OCI-LY1 (cell line): ENCODE data around the gene DDX24.

Source experiments
- EZH2 ChIP-seq: fragments of 200-600 bp; sonication (generic), shearing (Covaris generic); IDR thresholded peaks from 2 replicates; pipeline ENCODE4 v1.8.0; 2017; ENCODE audit warnings: borderline replicate concordance, mixed run types, mild to moderate bottlenecking, antibody characterized with exemption, low read length, moderate library complexity, mixed read lengths
- TF ChIP-seq, protein P1 (sequence below): fragments of 200-600 bp; sonication (generic), shearing (Covaris generic); IDR thresholded peaks from 2 replicates; pipeline ENCODE4 v1.5.1; 2017; ENCODE audit warnings: mild to moderate bottlenecking, antibody characterized with exemption, low read length, moderate library complexity, mixed read lengths

DNA sequence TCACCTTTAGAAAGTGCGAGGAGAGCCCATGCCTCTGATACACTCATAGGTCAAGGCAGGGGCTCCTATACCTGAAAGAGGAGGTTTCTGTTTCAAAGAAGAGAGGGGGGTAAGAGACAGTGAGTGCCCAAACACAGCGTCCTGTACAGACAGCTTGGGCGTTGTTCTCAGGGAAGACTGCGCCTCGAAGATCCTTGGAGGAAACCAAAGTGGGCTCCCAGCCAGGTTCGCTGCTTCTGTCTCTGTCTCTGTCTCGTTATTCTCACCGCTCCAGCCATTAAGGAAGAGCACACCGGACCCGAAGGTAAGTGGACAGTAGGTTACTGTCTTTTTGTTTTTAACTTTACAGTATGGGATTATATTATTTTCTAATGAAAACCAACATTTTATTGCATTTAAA is 23.7 kb upstream of the DDX24 start:
- TF ChIP-seq, protein P1, sequence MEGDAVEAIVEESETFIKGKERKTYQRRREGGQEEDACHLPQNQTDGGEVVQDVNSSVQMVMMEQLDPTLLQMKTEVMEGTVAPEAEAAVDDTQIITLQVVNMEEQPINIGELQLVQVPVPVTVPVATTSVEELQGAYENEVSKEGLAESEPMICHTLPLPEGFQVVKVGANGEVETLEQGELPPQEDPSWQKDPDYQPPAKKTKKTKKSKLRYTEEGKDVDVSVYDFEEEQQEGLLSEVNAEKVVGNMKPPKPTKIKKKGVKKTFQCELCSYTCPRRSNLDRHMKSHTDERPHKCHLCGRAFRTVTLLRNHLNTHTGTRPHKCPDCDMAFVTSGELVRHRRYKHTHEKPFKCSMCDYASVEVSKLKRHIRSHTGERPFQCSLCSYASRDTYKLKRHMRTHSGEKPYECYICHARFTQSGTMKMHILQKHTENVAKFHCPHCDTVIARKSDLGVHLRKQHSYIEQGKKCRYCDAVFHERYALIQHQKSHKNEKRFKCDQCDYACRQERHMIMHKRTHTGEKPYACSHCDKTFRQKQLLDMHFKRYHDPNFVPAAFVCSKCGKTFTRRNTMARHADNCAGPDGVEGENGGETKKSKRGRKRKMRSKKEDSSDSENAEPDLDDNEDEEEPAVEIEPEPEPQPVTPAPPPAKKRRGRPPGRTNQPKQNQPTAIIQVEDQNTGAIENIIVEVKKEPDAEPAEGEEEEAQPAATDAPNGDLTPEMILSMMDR = no peak
- TF ChIP-seq EZH2 = no peak
